OCI-LY7 (cell line): ENCODE measurements around the gene M1AP.

Experiments
- CTCF ChIP-seq: fragments of 200-600 bp; sonication (generic); conservative IDR thresholded peaks from 2 replicates; pipeline ENCODE4 v1.5.1; 2014; ENCODE audit warnings: mild to moderate bottlenecking, antibody characterized with exemption, low read length, moderate library complexity, mixed read lengths
- EZH2phosphoT487 ChIP-seq: fragments of 200-600 bp; sonication (generic); IDR thresholded peaks from 2 replicates; pipeline ENCODE4 v1.6.1; 2018; ENCODE audit warnings: low read depth, borderline replicate concordance, mild to moderate bottlenecking, mixed run types, antibody characterized with exemption, low read length, moderate library complexity, mixed read lengths

- no peak for TF ChIP-seq CTCF
- TF ChIP-seq EZH2phosphoT487, result no peak
Measured at GRCh38 chr2:74516650-74517049, 131.5 kb downstream of the M1AP start.
